ENCODE results near the gene QRSL1.
"Not testable (repeated sequence)": the region's sequence is repeated elsewhere in the genome, so short reads cannot be mapped to it uniquely, and the experiment has no call there.

Gene QRSL1

DNA sequence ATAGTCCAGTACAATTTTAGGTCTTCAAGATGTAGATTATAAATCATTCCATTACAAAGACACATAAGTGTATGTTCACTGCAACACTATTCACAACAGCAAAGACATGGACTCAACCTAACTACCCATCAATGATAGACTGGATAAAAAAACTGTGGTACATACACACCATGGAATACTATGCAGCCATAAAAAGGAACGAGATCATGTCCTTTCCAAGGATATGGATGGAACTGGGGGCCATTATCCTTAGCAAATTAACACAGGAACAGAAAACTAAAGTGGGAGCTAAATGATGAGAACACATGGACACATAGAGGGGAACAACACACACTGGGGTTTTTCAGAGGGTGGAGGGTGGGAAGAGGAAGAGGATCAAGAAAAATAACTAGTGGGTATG lies 6.3 kb upstream of the QRSL1 start:
- in situ Hi-C loops (cut with MboI; ENCODE audit: low sequenced_read_pairs) = no loop called here

DNA sequence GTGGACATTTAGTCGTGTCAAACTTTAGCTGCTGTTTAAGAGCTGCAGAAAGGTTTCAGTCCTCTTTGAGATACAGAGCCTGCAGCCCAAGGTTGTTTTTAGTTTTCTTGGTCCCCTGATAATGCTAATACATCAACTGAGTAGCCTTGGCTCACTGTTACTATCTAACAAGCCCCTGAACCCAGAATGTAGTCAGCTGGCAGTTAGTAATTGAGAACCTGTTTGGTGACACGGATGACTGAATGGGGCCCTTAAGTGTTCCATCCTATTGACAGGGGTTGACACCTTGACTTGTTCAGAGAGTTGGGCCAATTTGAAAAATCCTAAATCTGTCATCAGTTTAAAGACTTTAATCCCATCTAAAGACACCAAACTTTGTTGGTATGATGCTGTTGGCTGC lies 2.9 kb upstream of the QRSL1 start:
- in situ Hi-C loops (cut with MboI; ENCODE audit: low sequenced_read_pairs) = no loop called here

DNA sequence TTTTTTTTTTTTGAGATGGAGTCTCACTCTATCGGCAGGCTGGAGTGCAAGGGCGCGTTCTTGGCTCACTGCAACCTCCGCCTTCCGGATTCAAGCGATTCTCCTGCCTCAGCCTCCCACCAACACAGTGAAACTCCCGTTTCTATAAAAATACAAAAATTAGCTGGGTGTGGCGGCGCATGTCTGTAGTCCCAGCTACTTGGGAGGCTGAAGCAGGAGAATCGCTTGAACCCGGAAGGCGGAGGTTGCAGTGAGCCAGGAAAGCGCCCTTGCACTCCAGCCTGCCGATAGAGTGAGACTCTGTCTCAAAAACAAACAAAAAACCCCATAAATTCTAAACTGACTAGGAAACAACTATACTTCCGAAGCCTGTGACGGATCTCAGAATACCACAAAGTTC lies 1.6 kb upstream of the QRSL1 start:
- in situ Hi-C loops (cut with MboI; ENCODE audit: low sequenced_read_pairs) = not testable (repeated sequence)

DNA sequence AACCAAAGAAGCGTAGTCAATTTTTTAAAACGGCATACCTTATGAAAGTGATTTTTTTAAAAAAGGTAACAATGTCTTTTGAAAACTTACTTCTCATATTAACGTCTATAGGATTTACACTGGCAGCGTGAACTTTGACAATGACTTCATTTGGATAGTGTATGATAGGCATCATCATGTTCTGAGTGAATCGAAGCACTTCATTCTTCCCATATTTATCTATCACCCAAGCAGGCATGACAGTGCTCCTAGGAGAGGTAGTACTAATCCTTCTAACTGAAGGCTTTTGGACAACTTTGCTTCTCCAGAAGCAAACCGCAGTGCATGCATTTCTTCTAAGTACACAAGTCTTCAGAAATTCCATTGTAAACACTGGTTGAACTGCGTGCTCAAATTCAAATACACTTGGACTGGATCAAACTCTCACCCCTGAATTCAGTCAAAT lies 698 bp upstream of the QRSL1 start:
- in situ Hi-C loops (cut with MboI; ENCODE audit: low sequenced_read_pairs) = no loop called here

DNA sequence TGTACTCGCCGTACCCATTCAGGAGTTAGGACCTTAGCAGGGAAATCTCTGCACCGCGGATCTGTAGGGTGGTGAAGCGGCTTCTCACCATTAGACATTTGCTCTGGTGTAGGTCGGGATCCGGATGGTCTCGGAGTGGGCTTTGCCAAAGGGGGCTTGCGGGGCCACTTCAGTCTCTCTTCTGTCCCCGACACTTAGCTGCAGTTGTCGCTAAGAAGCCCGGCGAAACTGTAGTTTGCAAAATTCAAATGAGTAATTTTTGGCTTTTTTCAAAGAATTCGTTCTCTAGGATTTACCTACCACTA lies 433 bp downstream of the QRSL1 start:
- in situ Hi-C loops (cut with MboI; ENCODE audit: low sequenced_read_pairs) = no loop called here

DNA sequence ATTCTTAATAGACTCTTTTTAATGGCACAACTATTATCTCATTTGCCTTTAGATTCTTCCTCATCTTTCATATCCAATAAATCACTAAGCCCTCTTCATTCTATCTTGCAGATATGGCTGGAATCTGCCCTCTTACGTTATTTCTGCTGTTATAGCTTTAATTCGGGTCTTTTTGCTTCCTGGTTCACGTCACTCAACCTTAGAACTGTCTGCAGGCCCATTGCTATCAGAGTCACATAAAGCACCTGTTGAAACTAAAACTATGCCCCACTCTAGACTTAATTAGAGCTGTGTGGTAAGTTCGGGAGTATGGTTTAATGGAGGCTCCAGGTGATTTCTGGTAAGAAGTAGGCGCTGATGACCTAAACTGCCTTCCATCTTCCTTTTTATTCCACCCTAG lies 988 bp downstream of the QRSL1 start:
- in situ Hi-C loops (cut with MboI; ENCODE audit: low sequenced_read_pairs) = no loop called here

DNA sequence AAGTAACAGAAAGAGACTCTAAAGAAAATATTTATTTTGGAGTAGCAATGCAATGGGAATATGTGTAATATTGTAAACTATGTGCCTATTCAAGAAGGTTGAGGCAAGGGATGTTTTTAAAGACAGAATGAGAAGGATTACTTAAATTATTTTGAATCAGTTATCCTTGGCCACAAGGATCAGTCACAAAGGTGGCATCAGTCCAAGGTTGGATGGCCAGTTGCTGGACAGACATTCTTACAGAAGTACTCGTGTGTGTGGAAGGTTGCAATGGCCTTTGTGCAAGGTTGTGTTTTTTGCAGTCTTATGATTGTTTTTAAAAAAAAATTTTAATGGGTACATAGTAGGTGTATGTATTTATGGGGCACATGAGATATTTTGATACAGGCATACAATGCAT lies 2.0 kb downstream of the QRSL1 start:
- in situ Hi-C loops (cut with MboI; ENCODE audit: low sequenced_read_pairs) = no loop called here

DNA sequence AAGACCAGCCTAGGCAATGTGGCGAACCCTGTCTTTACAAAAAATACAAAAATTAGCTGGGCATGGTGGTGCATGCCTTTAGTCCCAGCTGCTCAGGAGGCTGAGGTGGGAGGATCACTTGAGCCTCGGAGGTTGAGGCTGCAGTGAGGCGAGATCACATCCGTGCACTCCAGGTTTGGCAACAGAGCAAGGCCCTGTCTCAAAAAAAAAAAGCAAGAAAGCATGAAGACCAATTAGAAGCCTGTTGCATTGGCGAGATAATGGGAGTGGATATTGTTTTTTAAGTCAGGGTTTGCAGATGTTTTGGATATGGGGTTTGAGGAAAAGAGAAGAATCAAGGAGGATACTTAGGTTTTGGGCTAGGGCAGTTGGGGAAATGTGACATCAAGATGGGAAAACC lies 5.2 kb downstream of the QRSL1 start:
- in situ Hi-C loops (cut with MboI; ENCODE audit: low sequenced_read_pairs) = no loop called here

DNA sequence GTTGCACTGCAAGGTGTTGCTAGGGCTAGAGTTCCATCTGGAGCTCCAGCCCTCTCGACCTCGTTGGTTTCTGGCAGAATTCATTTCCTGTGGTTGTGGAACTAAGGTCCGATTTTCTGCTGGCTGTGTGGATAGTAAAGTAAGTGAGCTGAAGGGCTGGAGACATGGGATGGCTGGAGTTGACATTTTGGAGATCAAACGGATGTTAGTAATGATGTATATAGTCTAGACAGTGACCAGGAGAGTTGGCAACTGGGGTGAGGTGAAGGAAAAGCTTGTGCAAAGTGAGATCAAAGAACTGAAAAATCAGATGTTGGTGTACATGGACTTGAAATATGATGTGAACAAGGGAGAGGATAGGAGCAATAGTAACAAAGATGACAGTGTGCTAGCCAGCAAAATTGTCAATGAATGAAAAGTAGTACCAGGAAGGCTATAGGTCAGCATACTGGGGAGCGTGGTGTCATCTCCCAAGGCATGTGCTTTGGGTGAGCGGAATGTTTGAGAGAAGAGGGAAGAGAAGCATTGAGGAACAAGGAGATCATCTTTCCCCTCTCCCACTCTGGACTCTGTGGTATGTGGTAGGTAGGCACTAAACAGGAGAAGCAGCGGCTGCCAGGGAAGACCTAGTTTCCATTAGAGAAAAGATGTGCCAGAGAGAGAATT lies 7.8 kb downstream of the QRSL1 start:
- in situ Hi-C loops (cut with MboI; ENCODE audit: low sequenced_read_pairs) = no loop called here

DNA sequence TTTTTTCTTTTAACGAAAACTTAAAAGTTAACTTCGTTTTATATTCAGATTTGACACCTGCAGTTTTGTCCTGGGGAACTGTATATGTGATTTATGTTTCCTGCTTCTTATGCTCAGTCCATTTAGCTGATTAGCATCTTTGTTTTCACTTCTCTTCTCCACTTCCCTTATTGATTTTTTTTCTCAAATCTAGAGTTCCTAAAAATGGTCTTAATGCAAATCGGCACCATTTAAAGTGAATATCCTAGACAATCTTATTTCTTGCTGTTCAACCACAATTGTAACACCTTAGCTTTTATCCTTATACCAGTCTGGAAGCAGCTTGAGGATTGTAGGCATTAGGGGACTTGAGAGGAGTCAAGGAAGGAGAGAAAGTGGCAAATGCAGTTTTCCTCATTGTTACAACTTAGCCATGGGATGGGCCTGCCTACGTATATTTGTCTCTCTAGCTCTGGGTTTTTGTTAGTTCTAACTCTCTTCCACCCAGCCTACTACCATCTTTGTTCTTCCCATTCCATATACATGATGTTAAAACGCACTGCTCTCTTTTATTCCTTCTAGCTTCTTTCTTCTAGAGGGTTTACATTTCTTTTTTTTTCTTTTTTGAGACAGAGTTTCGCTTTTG lies 8.5 kb downstream of the QRSL1 start:
- in situ Hi-C loops (cut with MboI; ENCODE audit: low sequenced_read_pairs) = no loop called here

DNA sequence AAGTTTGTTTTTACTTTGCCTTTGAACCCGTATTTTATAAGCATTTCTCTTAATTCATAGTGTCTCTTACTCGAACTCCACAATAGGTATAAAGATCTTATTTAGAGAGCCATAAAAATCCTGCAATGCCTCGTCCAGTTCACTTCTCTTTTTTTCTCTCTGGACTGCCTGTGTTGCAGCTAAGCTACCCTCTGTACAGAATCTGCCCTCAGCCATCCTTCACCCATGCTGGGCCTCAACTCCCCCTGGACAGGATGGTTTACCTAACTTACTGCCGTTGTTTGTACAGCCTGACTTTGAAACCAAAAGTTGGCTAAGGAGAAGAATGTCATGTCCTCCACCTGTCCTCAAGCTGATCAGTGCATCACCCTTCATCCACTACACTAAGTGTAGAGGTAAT lies 10.4 kb downstream of the QRSL1 start:
- in situ Hi-C loops (cut with MboI; ENCODE audit: low sequenced_read_pairs) = no loop called here

DNA sequence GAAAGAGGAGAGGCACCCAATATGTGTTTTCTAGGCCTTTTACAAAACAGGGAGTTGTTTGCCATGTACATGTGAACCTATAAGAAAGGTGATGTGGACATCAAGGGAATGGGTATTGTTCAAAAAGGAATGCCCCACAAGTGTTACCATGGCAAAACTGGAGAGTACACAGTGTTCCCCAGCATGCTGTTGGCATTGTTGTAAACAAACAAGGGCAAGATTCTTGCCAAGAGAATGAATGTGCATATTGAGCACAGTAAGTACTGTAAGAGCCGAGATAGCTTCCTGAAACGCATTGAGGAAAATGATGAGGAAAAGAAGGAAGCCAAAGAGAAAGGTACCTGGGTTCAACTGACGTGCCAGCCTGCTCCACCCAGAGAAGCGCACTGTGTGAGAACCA lies 13.1 kb downstream of the QRSL1 start:
- in situ Hi-C loops (cut with MboI; ENCODE audit: low sequenced_read_pairs) = no loop called here

DNA sequence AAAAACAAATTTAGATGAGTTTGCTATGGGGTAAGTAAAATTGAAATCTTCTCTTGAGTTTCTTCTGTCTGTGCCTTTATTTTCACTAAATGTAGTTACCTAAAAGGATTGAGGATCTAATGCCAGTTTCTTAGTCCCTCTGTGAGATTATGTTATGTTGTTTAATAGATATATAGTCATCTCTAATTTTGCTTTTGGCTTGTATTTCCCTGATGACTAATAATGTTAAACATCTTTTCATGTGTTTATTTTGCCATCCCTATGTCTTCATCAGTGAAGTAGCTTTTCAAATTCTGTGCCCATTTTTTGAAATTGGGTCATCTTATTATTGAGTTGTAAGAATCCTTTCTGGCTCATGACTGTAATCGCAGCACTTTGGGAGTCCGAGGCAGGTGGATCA lies 13.7 kb downstream of the QRSL1 start:
- in situ Hi-C loops (cut with MboI; ENCODE audit: low sequenced_read_pairs) = no loop called here

DNA sequence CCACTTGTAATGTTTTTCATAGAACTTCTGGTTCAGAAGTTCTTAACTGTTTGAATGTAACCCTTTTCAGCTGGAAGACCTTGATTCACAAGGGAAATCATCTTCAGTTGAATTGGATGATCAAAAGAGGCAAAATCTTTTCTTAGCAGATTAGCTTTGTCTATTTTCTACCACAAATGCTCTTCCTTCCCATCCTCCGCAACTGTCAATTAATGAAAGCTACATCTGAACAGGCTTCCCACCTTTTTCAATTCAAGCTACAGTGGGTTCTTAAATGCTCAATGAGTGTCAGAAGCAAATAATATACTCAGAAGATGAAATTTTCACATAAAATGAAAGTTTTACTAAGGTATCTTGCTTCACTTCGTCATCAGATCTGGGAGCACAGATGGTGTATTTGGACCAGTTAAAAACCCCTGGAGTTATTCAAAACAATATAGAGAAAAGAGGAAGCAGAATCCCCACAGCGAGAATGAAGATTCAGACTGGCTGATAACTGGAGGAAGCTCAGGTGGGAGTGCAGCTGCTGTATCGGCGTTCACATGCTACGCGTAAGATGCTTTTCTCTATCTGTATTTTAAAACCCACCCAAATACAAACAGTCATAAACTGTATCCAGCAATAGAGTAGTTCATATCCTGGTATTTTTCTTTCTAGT lies 19.4 kb downstream of the QRSL1 start:
- in situ Hi-C loops (cut with MboI; ENCODE audit: low sequenced_read_pairs) = no loop called here

DNA sequence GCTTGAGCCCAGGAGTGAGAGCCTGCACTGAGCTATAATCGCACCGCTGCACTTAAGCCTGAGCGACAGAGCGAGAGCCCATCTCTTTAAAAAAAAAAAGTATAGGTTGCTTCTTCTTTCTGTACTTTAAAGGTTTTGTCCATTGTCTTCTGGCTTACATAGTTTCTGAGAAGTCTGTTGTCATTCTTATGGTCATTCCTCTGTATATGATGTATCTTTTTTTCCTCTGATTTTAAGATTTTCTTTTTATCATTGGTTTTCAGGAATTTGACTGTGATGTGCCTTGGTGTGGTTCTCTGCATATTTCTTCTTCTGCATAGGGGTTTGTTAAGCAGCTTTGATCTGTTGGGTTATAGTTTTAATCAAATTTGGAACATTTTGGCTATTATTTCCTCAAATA lies 29.1 kb downstream of the QRSL1 start:
- in situ Hi-C loops (cut with MboI; ENCODE audit: low sequenced_read_pairs) = no loop called here

DNA sequence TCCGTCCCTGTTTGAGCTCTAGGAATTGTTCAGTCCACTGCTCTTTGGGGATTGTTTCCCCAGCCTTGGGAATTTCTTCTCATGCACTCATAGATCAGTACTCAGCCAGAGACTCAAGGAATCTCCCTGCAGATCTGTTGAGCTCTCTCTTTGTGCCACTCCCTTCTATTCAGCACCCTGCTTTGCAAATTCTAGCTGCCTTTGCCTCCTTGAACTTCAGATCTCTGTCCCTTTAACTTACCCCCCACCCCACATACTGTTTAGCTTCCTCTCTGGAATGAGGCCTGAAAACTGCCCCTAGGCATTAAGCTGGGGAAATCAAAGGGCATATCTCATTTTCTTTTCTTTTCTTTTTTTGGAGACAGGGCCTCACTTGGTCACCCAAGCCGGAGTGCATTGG lies 30.5 kb downstream of the QRSL1 start:
- in situ Hi-C loops (cut with MboI; ENCODE audit: low sequenced_read_pairs) = no loop called here

DNA sequence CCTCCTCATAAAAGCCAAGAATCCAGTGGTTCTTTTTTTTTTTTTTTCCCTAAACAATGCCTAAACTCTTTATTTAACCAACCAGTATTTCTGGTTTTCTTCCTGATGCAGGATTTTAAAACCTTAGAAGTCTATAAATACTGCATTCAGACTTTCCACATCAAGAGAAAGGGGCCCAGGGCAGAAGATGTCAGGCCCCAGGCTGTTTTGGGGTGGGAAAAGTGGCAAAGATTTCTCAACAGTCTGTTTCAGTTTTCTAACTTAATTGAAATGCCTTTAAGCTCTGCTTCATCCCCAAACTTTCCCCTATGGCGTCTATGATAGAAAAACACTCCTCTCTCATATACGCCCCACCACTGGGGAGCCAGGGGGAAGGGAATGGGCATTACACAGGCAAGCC lies 33.1 kb downstream of the QRSL1 start:
- in situ Hi-C loops (cut with MboI; ENCODE audit: low sequenced_read_pairs) = no loop called here

DNA sequence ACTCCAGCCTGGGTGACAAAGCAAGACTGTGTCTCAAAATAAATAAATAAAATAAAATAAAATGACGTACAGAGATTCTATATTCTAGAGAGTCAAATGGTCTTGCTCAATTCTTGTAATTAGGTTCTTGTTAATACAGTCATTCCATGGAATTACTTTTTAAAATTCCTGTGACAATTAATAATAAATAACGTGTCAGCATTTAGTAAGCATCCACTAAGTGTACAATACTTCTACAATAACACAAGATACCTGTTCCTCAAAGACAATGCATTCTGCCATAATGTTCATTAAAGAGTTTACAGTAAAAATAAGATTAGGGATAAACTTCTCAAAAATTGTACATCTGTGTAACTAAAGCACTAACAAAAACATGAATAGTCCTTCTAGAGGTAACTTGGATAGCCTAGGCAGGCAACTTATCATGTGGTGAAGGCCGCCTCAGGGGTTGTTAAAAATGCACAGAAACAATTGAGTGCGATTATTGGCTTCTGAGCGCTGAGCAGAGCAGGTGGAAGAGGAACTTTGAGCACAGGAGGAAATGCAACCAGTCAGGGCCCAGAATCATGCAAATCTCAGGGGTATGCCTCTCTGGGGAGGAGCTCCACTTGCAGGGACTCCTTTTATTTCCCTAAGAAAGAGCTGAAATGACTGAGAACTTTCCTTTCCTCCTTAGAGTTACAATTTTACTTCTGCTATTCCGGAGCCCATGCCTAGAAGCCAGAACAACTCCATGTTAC lies 37.1 kb downstream of the QRSL1 start:
- in situ Hi-C loops (cut with MboI; ENCODE audit: low sequenced_read_pairs) = no loop called here

DNA sequence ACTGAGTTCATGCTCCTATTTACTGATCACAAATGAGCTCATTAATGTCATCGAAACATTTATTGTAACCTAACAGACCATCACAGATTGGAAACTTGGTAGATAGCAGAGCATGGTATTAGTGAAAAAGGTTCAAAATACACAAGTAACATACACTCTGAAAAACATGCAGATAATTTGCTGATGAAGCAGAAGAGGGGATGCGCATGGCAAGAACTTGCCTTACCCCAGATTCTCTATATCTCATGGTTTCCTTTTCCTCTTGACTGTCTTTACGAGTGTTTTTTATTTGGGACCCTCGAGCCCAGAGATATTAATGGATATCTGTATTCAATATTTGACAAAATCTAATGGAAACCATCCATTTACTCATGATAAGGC lies 37.6 kb downstream of the QRSL1 start:
- in situ Hi-C loops (cut with MboI; ENCODE audit: low sequenced_read_pairs) = no loop called here

DNA sequence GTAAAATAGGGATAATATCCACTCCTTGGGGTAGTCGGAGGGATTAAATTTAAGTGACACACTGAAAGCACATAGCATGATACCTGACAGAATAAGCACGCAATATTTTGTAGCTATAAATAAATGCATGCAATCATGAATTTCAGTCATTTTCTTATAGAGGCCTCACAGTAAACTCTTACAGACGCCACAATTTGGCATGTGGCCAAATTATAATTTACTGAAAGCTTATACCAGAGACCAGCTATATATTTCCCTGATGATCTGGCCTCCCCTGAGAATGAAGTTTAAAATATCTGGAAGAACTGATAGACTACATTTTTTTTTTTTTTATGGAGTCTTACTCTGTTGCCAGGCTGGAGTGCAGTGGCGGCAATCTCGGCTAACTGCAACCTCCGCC lies 40.9 kb downstream of the QRSL1 start:
- in situ Hi-C loops (cut with MboI; ENCODE audit: low sequenced_read_pairs) = no loop called here

DNA sequence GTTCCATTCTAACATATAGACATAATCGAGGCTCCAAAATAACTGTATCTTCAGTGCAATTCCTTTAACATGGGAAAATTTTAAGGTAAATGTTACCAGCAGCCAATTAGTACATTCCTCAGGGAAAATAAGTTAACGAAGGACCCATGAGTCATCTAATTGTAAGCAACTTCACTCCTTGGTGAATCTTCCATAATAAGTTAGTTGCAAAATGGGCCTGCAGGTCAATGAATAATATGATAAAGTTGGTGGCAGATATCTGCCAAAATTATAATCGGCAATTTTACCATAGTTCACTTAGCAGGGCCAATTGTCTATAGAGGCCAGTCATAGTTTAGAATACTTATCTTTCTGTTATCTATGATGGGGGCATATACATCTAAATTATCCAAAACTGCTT lies 42.3 kb downstream of the QRSL1 start:
- in situ Hi-C loops (cut with MboI; ENCODE audit: low sequenced_read_pairs) = no loop called here

Data from HL-60/S4 treated with retinoic acid at 250 ng/mL for 4 days and 3 days (cell line).